CD1c-positive myeloid dendritic cell (primary cell): ENCODE data around the gene ALDH3A2.

Experiments used
- DNase-seq: peaks from one replicate; pipeline ENCODE4 v3.0.0-alpha.2; 2016; ENCODE audit errors: extremely low spot score

Gene ALDH3A2

GRCh38 chr17:19648475-19649273 is at the start of gene ALDH3A2:
Gene ALDH3A2, plus strand, starts transcription at chr17:19648751. Its CDS starts 221 bp downstream, at chr17:19648972.
- DNase-seq = peak; percentile 97

GRCh38 chr17:19610311-19610710 is 38.2 kb upstream of the ALDH3A2 start:
- DNase-seq = peak; percentile 43

GRCh38 chr17:19610879-19611278 is 37.7 kb upstream of the ALDH3A2 start:
- DNase-seq = peak; percentile 66

- DNase-seq = no peak
Measured at GRCh38 chr17:19613979-19614378, 34.6 kb upstream of the ALDH3A2 start.

GRCh38 chr17:19614900-19615299 is 33.7 kb upstream of the ALDH3A2 start:
- DNase-seq = no peak

- no peak for DNase-seq
Measured at GRCh38 chr17:19618015-19618414, 30.5 kb upstream of the ALDH3A2 start.

- DNase-seq = no peak
Measured at GRCh38 chr17:19619705-19620325, 28.7 kb upstream of the ALDH3A2 start.

- DNase-seq = no peak
Measured at GRCh38 chr17:19621697-19622096, 26.9 kb upstream of the ALDH3A2 start.

- no peak for DNase-seq
Measured at GRCh38 chr17:19626079-19626478, 22.5 kb upstream of the ALDH3A2 start.

- no peak for DNase-seq
Measured at GRCh38 chr17:19629449-19629848, 19.1 kb upstream of the ALDH3A2 start.

- no peak for DNase-seq
Measured at GRCh38 chr17:19630035-19630434, 18.5 kb upstream of the ALDH3A2 start.

GRCh38 chr17:19630661-19631060 is 17.9 kb upstream of the ALDH3A2 start:
- DNase-seq = no peak

GRCh38 chr17:19631905-19632304 is 16.6 kb upstream of the ALDH3A2 start:
- DNase-seq = no peak

GRCh38 chr17:19641687-19642372 is 6.7 kb upstream of the ALDH3A2 start:
- no peak for DNase-seq

GRCh38 chr17:19642373-19642893 is 6.1 kb upstream of the ALDH3A2 start:
- no peak for DNase-seq

- DNase-seq = no peak
Measured at GRCh38 chr17:19644493-19645210, 3.9 kb upstream of the ALDH3A2 start.

- DNase-seq = peak; percentile 75
Measured at GRCh38 chr17:19645734-19646201, 2.8 kb upstream of the ALDH3A2 start.

- peak; percentile 23 for DNase-seq
Measured at GRCh38 chr17:19646788-19647696, 1.5 kb upstream of the ALDH3A2 start.

GRCh38 chr17:19647697-19648474 is 665 bp upstream of the ALDH3A2 start:
- DNase-seq = peak; percentile 87

GRCh38 chr17:19649274-19649541 is 657 bp downstream of the ALDH3A2 start:
- DNase-seq = no peak
